ENCODE measurements around the gene LGALS4.

- no peak for TF ChIP-seq CTCF (conservative IDR thresholded peaks at IDR 0.05)
- TF ChIP-seq ZFX (IDR thresholded peaks at IDR 0.05), result no peak
These were observed 48.6 kb upstream of the LGALS4 start for GRCh38 chr19:38861368-38861767.

Measured in C4-2B (cell line).